HCT116 (cell line): ENCODE measurements around the gene LYSMD4. TPM values are rescaled to one million over a fixed set of nuclear protein-coding genes. Genes with fewer than 3 reads are reported as not detected.

ENCODE experiments used
- ATAC-seq: fragments of 200-7000 bp; cut with Tn5 transposase; 2 replicates; pipeline ENCODE4 v1.9.1; 2020; ENCODE audit warnings: mild to moderate bottlenecking, moderate library complexity
- BruUV-seq: library from RNA; stranded (reverse); fragments of 400-500 nt; replicated peaks from 2 replicates; lab custom pipeline; 2021; lab: Mats Ljungman, UMichigan
- CTCF ChIA-PET: fragments of 300-600 bp; sonication (Branson Sonifier 250); formaldehyde crosslinking; loops from one replicate; lab custom pipeline; 2021; ENCODE audit warnings: antibody characterized with exemption; lab: Charles Lee
- POLR2A ChIA-PET: fragments of 300-600, 350-600 bp; sonication (Branson Sonifier 250); formaldehyde crosslinking; loops from one replicate; lab custom pipeline; 2021; ENCODE audit warnings: antibody characterized with exemption; lab: Charles Lee
- RAD21 ChIA-PET, 2 experiments: fragments of 300-600 bp; sonication (Branson Sonifier 250); formaldehyde crosslinking; loops; one replicate each; lab custom pipeline; 2023; ENCODE audit warnings: low total read pairs in 2 of 2; ENCODE audit not compliant: uncharacterized antibody in 2 of 2, unreplicated experiment in 2 of 2, low non-redundant PET in 1 of 2; lab: Charles Lee
- DNase-seq: peaks from one replicate; pipeline ENCODE4 v3.0.0-alpha.2; 2010; ENCODE audit warnings: low read depth, low spot score
- H2AFZ ChIP-seq: fragments of 200-600 bp; shearing (Covaris generic), sonication (generic); 2 replicates; pipeline ENCODE4 v1.6.1; 2017; ENCODE audit warnings: low read depth, mixed run types, mixed read lengths, antibody characterized with exemption, low read length; ENCODE audit not compliant: poor library complexity, severe bottlenecking
- H3K27ac ChIP-seq: 2 replicates; pipeline ENCODE4 v1.5.1; 2012; ENCODE audit warnings: low read depth, low read length
- H3K27me3 ChIP-seq: fragments of 200-600 bp; sonication (generic); 2 replicates; pipeline ENCODE4 v1.6.1; 2016; ENCODE audit warnings: mixed run types, low read length, mixed read lengths; ENCODE audit not compliant: insufficient read depth
- H3K36me3 ChIP-seq, 2 experiments: fragments of 200-500 bp in 1 of 2; fragments of 200-600 bp in 1 of 2; sonication (Bioruptor generic) in 1 of 2; sonication (generic) in 1 of 2; 2 replicates each; pipeline versions ENCODE4 v1.5.1 to v1.6.1; 2014 to 2016; ENCODE audit warnings: low read length in 2 of 2, inconsistent platforms in 1 of 2, mixed read lengths in 1 of 2, mixed run types in 1 of 2; ENCODE audit not compliant: insufficient read depth in 2 of 2, control insufficient read depth in 1 of 2
- H3K4me1 ChIP-seq, 2 experiments: fragments of 200-600 bp in 1 of 2; sonication (generic) in 1 of 2; 2 replicates each; pipeline versions ENCODE4 v1.5.1 to v1.6.1; 2012 to 2017; ENCODE audit warnings: low read length in 2 of 2, inconsistent platforms in 1 of 2, mild to moderate bottlenecking in 1 of 2, mixed read lengths in 1 of 2, mixed run types in 1 of 2, moderate library complexity in 1 of 2; ENCODE audit not compliant: insufficient read depth in 2 of 2, control insufficient read depth in 1 of 2
- H3K4me2 ChIP-seq: fragments of 200-600 bp; sonication (generic); 2 replicates; pipeline ENCODE4 v1.6.1; 2017; ENCODE audit warnings: mixed run types, low read length, mixed read lengths
- H3K4me3 ChIP-seq, 2 experiments: fragments of 200-600 bp in 1 of 2; sonication (generic) in 1 of 2; replicated peaks in 1 of 2; 2 replicates each; pipeline ENCODE4 v1.5.1; 2011 to 2016; ENCODE audit warnings: low read length in 2 of 2, control low read depth in 1 of 2, low read depth in 1 of 2, mild to moderate bottlenecking in 1 of 2, mixed read lengths in 1 of 2, mixed run types in 1 of 2
- H3K79me2 ChIP-seq: fragments of 200-600 bp; sonication (generic); 2 replicates; pipeline ENCODE4 v1.6.1; 2017; ENCODE audit warnings: mild to moderate bottlenecking, mixed run types, low read length, moderate library complexity, mixed read lengths; ENCODE audit not compliant: insufficient read depth
- H3K9ac ChIP-seq: fragments of 200-600 bp; sonication (generic); 2 replicates; pipeline ENCODE4 v1.6.1; 2016; ENCODE audit warnings: low read length, mixed read lengths
- H3K9me2 ChIP-seq: fragments of 200-600 bp; sonication (generic), shearing (Covaris generic); 2 replicates; pipeline ENCODE4 v1.6.1; 2017; ENCODE audit warnings: mixed run types, mild to moderate bottlenecking, moderate library complexity; ENCODE audit not compliant: insufficient read depth
- H3K9me3 ChIP-seq, 2 experiments: fragments of 200-500 bp in 1 of 2; fragments of 200-600 bp in 1 of 2; sonication (Bioruptor generic) in 1 of 2; sonication (generic) in 1 of 2; 2 replicates each; pipeline ENCODE4 v1.6.1; 2014 to 2017; ENCODE audit warnings: low read length in 2 of 2, mixed read lengths in 2 of 2, inconsistent platforms in 1 of 2, low read depth in 1 of 2, mild to moderate bottlenecking in 1 of 2, mixed run types in 1 of 2, moderate library complexity in 1 of 2; ENCODE audit not compliant: control insufficient read depth in 1 of 2, insufficient read depth in 1 of 2
- H4K20me1 ChIP-seq: fragments of 200-600 bp; sonication (generic), shearing (Covaris generic); 2 replicates; pipeline ENCODE4 v1.6.1; 2017; ENCODE audit warnings: mixed run types, mild to moderate bottlenecking, moderate library complexity; ENCODE audit not compliant: insufficient read depth
- CBX3 ChIP-seq: IDR thresholded peaks from 2 replicates; pipeline ENCODE4 v1.6.1; 2012; ENCODE audit warnings: low read depth
- CEBPB ChIP-seq: IDR thresholded peaks from 2 replicates; pipeline ENCODE4 v1.6.1; 2012; ENCODE audit warnings: low read depth
- EGR1 ChIP-seq: IDR thresholded peaks from 2 replicates; pipeline ENCODE4 v1.6.1; 2012; ENCODE audit warnings: low read depth
- ELF1 ChIP-seq: IDR thresholded peaks from 2 replicates; pipeline ENCODE4 v1.6.1; 2012; ENCODE audit warnings: low read depth, borderline replicate concordance
- EZH2phosphoT487 ChIP-seq: fragments of 200-600 bp; IDR thresholded peaks from 2 replicates; pipeline ENCODE4 v1.6.1; 2018; ENCODE audit warnings: antibody characterized with exemption, borderline replicate concordance
- FOSL1 ChIP-seq: IDR thresholded peaks from 2 replicates; pipeline ENCODE4 v1.6.1; 2012; ENCODE audit warnings: low read depth
- POLR2AphosphoS5 ChIP-seq: IDR thresholded peaks from 2 replicates; pipeline ENCODE4 v1.6.1; 2011; ENCODE audit warnings: mild to moderate bottlenecking, low read depth, low read length, moderate library complexity
- SIN3A ChIP-seq: IDR thresholded peaks from 2 replicates; pipeline ENCODE4 v1.6.1; 2012; ENCODE audit warnings: low read depth
- SP1 ChIP-seq: IDR thresholded peaks from 2 replicates; pipeline ENCODE4 v1.6.1; 2012; ENCODE audit warnings: low read depth
- SRF ChIP-seq: IDR thresholded peaks from 2 replicates; pipeline ENCODE4 v1.6.1; 2012; ENCODE audit warnings: low read depth
- TCF7L2 ChIP-seq: IDR thresholded peaks from 2 replicates; pipeline ENCODE4 v1.7.0; 2011; ENCODE audit warnings: borderline replicate concordance, inconsistent platforms; ENCODE audit not compliant: insufficient read depth, insufficient read length; ENCODE audit errors: extremely low read depth
- ZFX ChIP-seq: fragments of 450-650 bp; IDR thresholded peaks from 2 replicates; pipeline ENCODE4 v1.6.1; 2017
- ZNF274 ChIP-seq: fragments of 200-500 bp; sonication (Bioruptor generic); IDR thresholded peaks from 2 replicates; pipeline ENCODE4 v1.6.1; 2014; ENCODE audit warnings: mild to moderate bottlenecking, low read depth, low read length, inconsistent platforms
- intact Hi-C: fragments of 100-400 bp; cut with micrococcal nuclease; formaldehyde crosslinking; loops from 2 replicates; pipeline ENCODE4 v1.10.0; 2022
- total RNA-seq: library from RNA; stranded (reverse); gene quantifications from one replicate; pipeline ENCODE4 v1.2.1, GENCODE V29; 2021; ENCODE audit not compliant: unreplicated experiment
- TF ChIP-seq, protein P1 (sequence below), 3 experiments: fragments of 200-600 bp in 1 of 3; sonication (generic) in 1 of 3; IDR thresholded peaks in 2 of 3; conservative IDR thresholded peaks in 1 of 3; 2 replicates each; pipeline ENCODE4 v1.5.1; 2012 to 2017; ENCODE audit warnings: low read depth in 2 of 3, low read length in 2 of 3, antibody characterized with exemption in 1 of 3, borderline replicate concordance in 1 of 3, control low read depth in 1 of 3, mild to moderate bottlenecking in 1 of 3, mixed read lengths in 1 of 3, mixed run types in 1 of 3, moderate library complexity in 1 of 3; ENCODE audit not compliant: insufficient read depth in 1 of 3
- TF ChIP-seq, protein P2 (sequence below): IDR thresholded peaks from 2 replicates; pipeline ENCODE4 v1.6.1; 2011; ENCODE audit warnings: mild to moderate bottlenecking, low read length, moderate library complexity; ENCODE audit not compliant: insufficient replicate concordance; ENCODE audit errors: extremely low read depth
- TF ChIP-seq, protein P3 (sequence below): IDR thresholded peaks from 2 replicates; pipeline ENCODE4 v1.6.1; 2012
- TF ChIP-seq, protein P4 (sequence below): IDR thresholded peaks from 2 replicates; pipeline ENCODE4 v1.6.1; 2012; ENCODE audit warnings: low read depth

Gene LYSMD4
- total RNA-seq, 1 experiment from 2014 or later, result 8.6 TPM

DNA sequence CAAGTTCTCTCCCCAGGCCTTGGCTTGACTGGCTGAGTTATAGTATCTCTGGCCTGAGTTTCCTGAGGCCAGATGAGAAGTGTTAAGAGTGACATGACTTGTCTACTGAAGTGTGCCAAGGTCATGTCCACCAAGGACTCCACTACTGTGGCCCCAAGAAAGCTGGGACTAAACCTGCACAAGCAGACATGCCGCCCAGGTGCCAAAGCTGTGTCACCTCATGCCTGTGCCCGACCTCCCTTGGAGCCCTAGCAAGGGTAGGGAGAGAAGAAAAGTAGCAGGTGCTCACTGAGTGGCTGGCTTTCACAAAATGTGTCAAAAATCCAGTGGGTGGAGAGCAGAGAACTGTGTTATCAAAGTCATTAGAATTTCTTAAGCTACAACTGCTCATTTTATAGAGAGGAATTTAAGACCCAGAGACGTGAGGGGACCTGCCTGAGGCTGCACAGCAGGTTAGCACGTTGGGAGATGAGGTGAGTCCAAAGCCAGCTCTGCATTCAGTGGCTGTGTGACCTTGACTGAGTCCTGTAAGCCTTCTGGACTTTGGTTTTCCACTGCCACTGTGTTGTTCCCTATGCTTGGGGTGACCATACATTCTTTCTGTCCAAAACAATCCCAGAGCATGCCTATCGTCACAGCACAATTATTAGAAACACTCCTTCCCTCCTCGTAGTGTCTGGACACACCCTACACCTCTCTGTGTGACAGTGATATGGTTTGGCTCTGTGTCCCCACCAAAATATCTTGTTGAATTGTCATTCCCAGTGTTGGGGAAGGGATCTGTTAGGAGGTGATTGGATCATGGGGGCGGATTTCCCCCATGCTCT is 5.0 kb upstream of the LYSMD4 start:
- Histone ChIP-seq H3K27me3 (no peaks in the 10 kb centered on the region), H3K9ac (no peak overlapping the region), H3K9me3 (no peaks in the 10 kb centered on the region), H3K36me3 (no peaks in the 10 kb centered on the region), H3K4me3 (no peak overlapping the region), H3K4me1 (peaks cover 3 to 4% of the 10 kb centered on the region in 2 experiments; a peak in 3 of 4 replicates)
- CTCF ChIA-PET, result no interaction called here
- BruUV-seq, result no TSS peak
- POLR2A ChIA-PET, result no interaction called here
- TF ChIP-seq CEBPB (no peak), SP1 (no peak), SRF (no peak), TCF7L2 (no peak), ZFX (no peak), FOSL1 (no peak), EGR1 (no peak), ZNF274 (no peak), POLR2AphosphoS5 (no peak), ELF1 (no peak), SIN3A (no peak), EZH2phosphoT487 (no peak), CBX3 (no peak)
- TF ChIP-seq, protein P1, sequence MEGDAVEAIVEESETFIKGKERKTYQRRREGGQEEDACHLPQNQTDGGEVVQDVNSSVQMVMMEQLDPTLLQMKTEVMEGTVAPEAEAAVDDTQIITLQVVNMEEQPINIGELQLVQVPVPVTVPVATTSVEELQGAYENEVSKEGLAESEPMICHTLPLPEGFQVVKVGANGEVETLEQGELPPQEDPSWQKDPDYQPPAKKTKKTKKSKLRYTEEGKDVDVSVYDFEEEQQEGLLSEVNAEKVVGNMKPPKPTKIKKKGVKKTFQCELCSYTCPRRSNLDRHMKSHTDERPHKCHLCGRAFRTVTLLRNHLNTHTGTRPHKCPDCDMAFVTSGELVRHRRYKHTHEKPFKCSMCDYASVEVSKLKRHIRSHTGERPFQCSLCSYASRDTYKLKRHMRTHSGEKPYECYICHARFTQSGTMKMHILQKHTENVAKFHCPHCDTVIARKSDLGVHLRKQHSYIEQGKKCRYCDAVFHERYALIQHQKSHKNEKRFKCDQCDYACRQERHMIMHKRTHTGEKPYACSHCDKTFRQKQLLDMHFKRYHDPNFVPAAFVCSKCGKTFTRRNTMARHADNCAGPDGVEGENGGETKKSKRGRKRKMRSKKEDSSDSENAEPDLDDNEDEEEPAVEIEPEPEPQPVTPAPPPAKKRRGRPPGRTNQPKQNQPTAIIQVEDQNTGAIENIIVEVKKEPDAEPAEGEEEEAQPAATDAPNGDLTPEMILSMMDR (IDR thresholded peaks at IDR 0.05 in 2 of 3, conservative IDR thresholded peaks at IDR 0.05 in 1 of 3; ENCODE audit: borderline replicate concordance in 1 of 3, insufficient read depth in 1 of 3, low read depth in 2 of 3, low read length in 2 of 3), result no peak
- TF ChIP-seq, protein P2, sequence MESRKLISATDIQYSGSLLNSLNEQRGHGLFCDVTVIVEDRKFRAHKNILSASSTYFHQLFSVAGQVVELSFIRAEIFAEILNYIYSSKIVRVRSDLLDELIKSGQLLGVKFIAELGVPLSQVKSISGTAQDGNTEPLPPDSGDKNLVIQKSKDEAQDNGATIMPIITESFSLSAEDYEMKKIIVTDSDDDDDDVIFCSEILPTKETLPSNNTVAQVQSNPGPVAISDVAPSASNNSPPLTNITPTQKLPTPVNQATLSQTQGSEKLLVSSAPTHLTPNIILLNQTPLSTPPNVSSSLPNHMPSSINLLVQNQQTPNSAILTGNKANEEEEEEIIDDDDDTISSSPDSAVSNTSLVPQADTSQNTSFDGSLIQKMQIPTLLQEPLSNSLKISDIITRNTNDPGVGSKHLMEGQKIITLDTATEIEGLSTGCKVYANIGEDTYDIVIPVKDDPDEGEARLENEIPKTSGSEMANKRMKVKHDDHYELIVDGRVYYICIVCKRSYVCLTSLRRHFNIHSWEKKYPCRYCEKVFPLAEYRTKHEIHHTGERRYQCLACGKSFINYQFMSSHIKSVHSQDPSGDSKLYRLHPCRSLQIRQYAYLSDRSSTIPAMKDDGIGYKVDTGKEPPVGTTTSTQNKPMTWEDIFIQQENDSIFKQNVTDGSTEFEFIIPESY, result no peak
- TF ChIP-seq, protein P3, sequence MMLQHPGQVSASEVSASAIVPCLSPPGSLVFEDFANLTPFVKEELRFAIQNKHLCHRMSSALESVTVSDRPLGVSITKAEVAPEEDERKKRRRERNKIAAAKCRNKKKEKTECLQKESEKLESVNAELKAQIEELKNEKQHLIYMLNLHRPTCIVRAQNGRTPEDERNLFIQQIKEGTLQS, result no peak
- TF ChIP-seq, protein P4, sequence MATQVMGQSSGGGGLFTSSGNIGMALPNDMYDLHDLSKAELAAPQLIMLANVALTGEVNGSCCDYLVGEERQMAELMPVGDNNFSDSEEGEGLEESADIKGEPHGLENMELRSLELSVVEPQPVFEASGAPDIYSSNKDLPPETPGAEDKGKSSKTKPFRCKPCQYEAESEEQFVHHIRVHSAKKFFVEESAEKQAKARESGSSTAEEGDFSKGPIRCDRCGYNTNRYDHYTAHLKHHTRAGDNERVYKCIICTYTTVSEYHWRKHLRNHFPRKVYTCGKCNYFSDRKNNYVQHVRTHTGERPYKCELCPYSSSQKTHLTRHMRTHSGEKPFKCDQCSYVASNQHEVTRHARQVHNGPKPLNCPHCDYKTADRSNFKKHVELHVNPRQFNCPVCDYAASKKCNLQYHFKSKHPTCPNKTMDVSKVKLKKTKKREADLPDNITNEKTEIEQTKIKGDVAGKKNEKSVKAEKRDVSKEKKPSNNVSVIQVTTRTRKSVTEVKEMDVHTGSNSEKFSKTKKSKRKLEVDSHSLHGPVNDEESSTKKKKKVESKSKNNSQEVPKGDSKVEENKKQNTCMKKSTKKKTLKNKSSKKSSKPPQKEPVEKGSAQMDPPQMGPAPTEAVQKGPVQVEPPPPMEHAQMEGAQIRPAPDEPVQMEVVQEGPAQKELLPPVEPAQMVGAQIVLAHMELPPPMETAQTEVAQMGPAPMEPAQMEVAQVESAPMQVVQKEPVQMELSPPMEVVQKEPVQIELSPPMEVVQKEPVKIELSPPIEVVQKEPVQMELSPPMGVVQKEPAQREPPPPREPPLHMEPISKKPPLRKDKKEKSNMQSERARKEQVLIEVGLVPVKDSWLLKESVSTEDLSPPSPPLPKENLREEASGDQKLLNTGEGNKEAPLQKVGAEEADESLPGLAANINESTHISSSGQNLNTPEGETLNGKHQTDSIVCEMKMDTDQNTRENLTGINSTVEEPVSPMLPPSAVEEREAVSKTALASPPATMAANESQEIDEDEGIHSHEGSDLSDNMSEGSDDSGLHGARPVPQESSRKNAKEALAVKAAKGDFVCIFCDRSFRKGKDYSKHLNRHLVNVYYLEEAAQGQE, result no peak
- TF ChIP-seq, all 23 proteins: peak for 0
- Histone ChIP-seq H3K27ac (no peak overlapping the region), H3K9me2 (no peaks in the 10 kb centered on the region), H3K79me2 (no peaks in the 10 kb centered on the region), H2AFZ (no peak overlapping the region), H4K20me1 (no peaks in the 10 kb centered on the region), H3K4me2 (no peak overlapping the region)
- RAD21 ChIA-PET, result no interaction called here
- no peak for DNase-seq
- intact Hi-C loops, result no loop called here
- ATAC-seq, result no peak
